Measurements from ENCODE around the gene NME4.

The NME4 gene

DNA sequence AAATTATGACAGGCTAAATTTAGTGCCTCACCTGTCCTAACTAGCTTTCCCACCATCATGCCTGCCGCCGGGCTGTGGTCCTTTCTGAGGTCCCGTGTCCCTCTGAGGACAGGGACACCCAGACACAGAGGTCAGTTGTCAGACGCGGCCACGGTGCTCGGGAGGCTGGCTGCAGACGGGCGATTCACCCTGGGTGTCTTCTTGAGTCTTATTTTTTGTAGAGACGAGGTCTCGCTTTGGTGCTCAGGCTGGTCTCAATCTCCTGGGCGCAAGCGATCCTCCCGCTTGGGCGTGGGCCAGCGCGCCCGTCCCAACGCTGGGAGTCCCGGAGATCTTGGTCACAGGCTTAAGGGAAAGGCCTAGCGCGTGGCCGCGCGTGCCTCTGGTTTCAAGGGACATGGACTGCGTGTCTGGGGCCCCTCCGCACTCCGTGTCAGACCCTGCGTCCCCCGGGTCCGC, 27.7 kb downstream of the NME4 start:
- Histone ChIP-seq H3K27ac (ENCODE audit: poor library complexity, severe bottlenecking) (peak overlapping the region; percentile 95), H3K36me3 (ENCODE audit: low read depth) (peaks cover 7% of the 10 kb centered on the region), H3K9me3 (ENCODE audit: severe bottlenecking) (no peaks in the 10 kb centered on the region), H3K4me3 (ENCODE audit: severe bottlenecking) (peak overlapping the region; percentile 77), H3K4me1 (ENCODE audit: insufficient read depth, poor library complexity, severe bottlenecking) (peaks cover 13% of the 10 kb centered on the region), H3K27me3 (ENCODE audit: insufficient read depth, poor library complexity, severe bottlenecking) (no peaks in the 10 kb centered on the region)
- DNase-seq (ENCODE audit: low spot score) (no peak), ATAC-seq (ENCODE audit: low read depth) (peak; percentile 13)
- TF ChIP-seq, protein P1, sequence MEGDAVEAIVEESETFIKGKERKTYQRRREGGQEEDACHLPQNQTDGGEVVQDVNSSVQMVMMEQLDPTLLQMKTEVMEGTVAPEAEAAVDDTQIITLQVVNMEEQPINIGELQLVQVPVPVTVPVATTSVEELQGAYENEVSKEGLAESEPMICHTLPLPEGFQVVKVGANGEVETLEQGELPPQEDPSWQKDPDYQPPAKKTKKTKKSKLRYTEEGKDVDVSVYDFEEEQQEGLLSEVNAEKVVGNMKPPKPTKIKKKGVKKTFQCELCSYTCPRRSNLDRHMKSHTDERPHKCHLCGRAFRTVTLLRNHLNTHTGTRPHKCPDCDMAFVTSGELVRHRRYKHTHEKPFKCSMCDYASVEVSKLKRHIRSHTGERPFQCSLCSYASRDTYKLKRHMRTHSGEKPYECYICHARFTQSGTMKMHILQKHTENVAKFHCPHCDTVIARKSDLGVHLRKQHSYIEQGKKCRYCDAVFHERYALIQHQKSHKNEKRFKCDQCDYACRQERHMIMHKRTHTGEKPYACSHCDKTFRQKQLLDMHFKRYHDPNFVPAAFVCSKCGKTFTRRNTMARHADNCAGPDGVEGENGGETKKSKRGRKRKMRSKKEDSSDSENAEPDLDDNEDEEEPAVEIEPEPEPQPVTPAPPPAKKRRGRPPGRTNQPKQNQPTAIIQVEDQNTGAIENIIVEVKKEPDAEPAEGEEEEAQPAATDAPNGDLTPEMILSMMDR (IDR thresholded peaks at IDR 0.05; ENCODE audit: poor library complexity, severe bottlenecking): no peak

DNA sequence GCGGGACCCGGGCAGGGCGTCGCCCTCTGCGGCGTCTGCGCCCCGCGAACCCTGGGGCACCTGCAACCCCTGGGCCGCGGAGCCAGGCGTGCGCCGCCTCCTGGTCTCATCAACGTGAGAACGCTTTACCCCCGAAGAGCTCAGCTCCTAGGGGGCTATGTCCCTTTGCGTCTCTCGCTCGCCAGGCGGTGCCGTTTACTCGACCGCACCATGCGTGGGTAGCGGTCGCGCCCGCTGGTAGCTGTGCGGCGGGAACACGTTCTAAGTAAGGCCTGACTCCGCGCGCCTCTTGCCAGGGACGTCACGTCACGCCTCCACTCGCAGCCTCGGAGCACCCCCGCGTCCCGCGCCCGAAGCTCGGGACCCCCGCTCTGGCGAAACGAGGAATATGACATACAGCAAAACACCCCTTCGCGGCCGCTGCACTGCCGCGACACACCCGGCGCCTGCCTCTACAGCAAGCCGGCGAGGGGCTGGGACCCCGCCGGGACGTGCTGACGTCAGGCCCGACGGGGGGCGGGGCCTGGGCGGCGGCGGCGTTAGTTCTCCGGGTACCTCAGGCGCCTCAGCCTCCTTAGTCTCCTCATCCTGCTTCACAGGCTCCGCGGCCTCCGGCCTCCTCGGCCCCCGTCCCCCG, 28.2 kb downstream of the NME4 start, which contains the start of gene RAB11FIP3:
Gene RAB11FIP3, plus strand, starts transcription at position 568 of the 637 bp plus-strand sequence. CDS start 358 bp downstream, outside the sequence.
- Histone ChIP-seq H3K36me3 (ENCODE audit: low read depth) (peaks cover 13% of the 10 kb centered on the region), H3K4me1 (ENCODE audit: insufficient read depth, poor library complexity, severe bottlenecking) (peaks cover 13% of the 10 kb centered on the region), H3K9me3 (ENCODE audit: severe bottlenecking) (no peaks in the 10 kb centered on the region), H3K4me3 (ENCODE audit: severe bottlenecking) (peak within 1 kb of the TSS; percentile 77), H3K27ac (ENCODE audit: poor library complexity, severe bottlenecking) (peak within 1 kb of the TSS; percentile 95), H3K27me3 (ENCODE audit: insufficient read depth, poor library complexity, severe bottlenecking) (no peaks in the 10 kb centered on the region)
- DNase-seq (ENCODE audit: low spot score) (peak; percentile 79), ATAC-seq (ENCODE audit: low read depth) (peak; percentile 64)
- TF ChIP-seq, protein P1 (IDR thresholded peaks at IDR 0.05; ENCODE audit: poor library complexity, severe bottlenecking): peak; percentile 36

DNA sequence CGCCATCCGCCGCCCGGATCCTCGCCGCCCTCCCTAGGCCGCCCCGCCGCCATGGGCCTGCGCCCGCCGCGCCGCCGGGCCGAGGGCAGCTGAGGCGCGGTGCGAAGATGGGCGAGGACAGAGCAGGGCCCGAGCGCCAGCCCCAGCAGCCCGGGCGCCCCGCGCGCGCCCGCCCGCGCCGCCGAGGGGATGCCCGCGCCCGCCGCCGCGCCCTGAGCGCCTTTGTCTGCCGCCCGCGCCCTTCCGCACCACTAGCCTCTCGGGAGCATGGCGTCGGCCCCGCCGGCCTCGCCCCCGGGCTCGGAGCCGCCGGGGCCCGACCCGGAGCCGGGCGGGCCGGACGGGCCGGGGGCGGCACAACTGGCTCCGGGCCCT, 28.7 kb downstream of the NME4 start:
- Histone ChIP-seq H3K4me1 (ENCODE audit: insufficient read depth, poor library complexity, severe bottlenecking) (peaks cover 13% of the 10 kb centered on the region), H3K27me3 (ENCODE audit: insufficient read depth, poor library complexity, severe bottlenecking) (no peaks in the 10 kb centered on the region), H3K27ac (ENCODE audit: poor library complexity, severe bottlenecking) (peak overlapping the region; percentile 95), H3K4me3 (ENCODE audit: severe bottlenecking) (peak overlapping the region; percentile 77), H3K36me3 (ENCODE audit: low read depth) (peaks cover 17% of the 10 kb centered on the region), H3K9me3 (ENCODE audit: severe bottlenecking) (no peaks in the 10 kb centered on the region)
- DNase-seq (ENCODE audit: low spot score) (no peak), ATAC-seq (ENCODE audit: low read depth) (peak; percentile 2; the same call in 1 of the 3 replicates)
- TF ChIP-seq, protein P1 (IDR thresholded peaks at IDR 0.05; ENCODE audit: poor library complexity, severe bottlenecking): no peak

DNA sequence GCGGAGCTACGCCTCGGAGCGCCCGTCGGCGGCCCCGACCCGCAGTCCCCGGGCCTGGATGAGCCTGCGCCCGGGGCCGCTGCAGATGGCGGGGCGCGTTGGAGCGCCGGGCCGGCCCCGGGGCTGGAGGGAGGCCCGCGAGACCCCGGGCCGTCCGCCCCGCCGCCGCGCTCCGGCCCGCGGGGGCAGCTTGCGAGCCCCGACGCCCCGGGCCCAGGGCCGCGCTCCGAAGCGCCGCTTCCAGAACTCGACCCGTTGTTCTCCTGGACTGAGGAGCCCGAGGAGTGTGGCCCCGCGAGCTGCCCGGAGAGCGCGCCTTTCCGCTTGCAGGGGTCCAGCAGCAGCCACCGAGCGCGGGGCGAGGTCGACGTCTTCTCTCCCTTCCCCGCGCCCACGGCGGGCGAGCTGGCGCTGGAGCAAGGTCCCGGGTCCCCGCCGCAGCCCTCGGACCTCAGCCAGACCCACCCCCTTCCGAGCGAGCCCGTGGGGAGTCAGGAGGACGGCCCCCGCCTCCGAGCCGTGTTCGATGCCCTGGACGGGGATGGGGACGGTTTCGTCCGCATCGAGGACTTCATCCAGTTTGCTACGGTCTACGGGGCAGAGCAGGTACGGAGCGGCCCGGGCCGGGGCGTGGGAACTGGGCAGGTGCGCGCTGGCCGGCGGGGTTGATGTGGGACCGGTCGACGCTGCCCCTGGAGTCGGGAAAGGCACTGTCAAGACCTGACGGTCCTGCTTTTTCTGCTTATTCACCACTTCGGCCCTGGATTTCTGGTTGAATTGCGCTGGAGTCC, 29.3 kb downstream of the NME4 start:
- Histone ChIP-seq H3K9me3 (ENCODE audit: severe bottlenecking) (no peaks in the 10 kb centered on the region), H3K27me3 (ENCODE audit: insufficient read depth, poor library complexity, severe bottlenecking) (no peaks in the 10 kb centered on the region), H3K36me3 (ENCODE audit: low read depth) (peaks cover 17% of the 10 kb centered on the region), H3K4me1 (ENCODE audit: insufficient read depth, poor library complexity, severe bottlenecking) (peaks cover 13% of the 10 kb centered on the region), H3K4me3 (ENCODE audit: severe bottlenecking) (peak overlapping the region; percentile 77), H3K27ac (ENCODE audit: poor library complexity, severe bottlenecking) (peak overlapping the region; percentile 95)
- TF ChIP-seq, protein P1 (IDR thresholded peaks at IDR 0.05; ENCODE audit: poor library complexity, severe bottlenecking): no peak
- DNase-seq (ENCODE audit: low spot score): no peak
- ATAC-seq (ENCODE audit: low read depth): peak; percentile 10; the same call in 1 of the 3 replicates

Measured in RWPE2 (cell line).